NOMO-1 (cell line): ENCODE results near the gene CDRT4.

Source experiments
- DNase-seq, 2 experiments: peaks; one replicate each; lab custom pipeline; 2025; ENCODE audit not compliant: unreplicated experiment in 2 of 2; lab: John Stamatoyannopoulos, UW

Gene CDRT4

DNA sequence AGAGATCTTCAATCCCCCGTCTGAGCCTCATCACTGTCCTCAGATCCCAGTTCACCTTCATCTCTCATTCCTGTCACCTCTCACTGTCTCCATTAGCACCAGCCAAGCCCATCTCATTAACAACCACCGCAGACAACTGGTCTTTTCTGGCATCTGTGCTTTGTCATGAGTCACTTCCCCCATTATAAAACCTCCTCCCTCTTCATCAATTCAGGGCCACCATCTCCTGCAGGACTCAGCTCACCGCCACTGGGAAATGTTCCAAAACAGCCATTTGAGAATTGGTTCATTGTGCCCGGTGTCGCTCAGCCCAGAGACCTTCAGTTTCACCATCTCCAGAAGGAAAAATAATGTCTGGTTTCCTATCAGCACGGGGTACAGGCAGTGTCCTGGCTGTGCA is 69.1 kb downstream of the CDRT4 start:
- DNase-seq = peak in 1 of 2 experiments; percentile 3

DNA sequence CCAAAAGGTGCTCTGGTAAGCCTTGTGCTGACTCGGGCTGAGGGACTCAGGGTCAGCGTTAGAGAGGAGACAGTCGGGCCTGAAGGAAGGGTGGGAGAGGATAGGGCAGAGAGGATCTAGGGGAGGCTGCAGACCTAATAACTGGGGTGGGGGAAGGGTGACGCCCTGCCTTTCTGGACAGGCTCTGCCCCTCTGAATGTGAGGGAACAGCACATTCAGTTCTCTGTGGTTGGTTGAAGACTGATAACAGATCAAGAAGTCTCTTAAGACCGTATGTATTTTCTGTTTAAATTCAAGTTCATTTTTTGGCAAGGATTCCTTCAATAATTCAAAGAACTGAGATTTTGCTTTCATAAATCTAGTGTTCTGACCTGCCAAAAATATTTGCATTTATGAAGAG is 69.8 kb downstream of the CDRT4 start:
- DNase-seq = no peak

DNA sequence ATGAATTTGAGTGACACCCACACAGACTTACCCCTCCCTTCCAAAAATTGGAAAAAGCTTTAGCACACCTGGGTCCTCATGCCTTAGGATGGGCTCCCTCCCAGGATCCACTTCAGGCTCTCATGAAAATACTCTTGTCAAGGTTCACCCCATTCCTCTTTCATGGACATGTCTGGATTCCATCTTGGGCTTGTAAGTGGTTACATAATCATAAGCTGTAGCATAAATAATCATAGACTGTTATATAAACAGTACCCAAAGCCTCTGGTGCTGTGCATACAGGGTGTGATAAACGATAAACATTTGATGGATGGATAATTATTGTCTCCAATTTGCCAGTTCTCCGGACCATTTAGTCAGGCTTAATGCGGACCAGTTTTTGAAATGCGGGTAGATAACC is 72.3 kb downstream of the CDRT4 start:
- no peak for DNase-seq

DNA sequence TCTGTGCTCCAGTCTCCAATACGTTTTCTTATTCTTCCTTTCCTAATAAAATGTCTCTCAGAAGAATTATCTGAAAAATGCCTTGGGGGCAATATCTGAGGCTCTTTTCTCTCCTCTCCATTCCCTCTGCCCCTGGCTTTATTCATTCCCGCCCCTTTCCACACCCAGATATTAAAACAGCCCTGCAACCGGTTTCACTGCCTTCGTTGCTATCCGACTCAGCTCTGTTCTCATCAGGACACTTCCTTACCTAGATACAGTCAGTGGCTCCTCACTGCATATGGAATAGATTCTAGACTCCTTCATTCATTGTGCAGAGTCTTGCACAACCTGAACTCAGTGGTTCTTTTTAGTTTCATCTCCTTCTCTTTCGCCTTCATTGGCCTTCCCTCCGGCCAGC is 74.0 kb downstream of the CDRT4 start:
- no peak for DNase-seq

DNA sequence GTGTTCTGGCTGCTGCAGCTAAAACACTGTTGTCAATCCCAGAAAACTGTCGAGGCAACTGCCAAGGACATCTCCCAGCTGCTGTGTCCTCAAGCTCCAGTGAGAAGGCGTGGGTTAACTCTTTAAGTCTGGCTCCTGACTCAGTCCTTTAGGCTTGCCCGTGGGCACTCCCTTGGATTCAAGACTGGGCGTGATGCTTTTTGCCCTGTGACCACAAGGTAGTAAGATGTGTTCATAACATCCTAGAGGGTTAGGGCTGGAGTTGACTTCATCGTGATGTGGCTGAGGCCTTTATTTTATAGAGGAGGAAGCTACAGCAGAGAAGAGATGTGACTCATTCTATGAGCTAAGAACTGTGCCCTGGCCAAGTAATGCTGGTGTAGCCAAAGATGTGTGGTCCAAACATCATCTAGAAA is 75.1 kb downstream of the CDRT4 start:
- no peak for DNase-seq

DNA sequence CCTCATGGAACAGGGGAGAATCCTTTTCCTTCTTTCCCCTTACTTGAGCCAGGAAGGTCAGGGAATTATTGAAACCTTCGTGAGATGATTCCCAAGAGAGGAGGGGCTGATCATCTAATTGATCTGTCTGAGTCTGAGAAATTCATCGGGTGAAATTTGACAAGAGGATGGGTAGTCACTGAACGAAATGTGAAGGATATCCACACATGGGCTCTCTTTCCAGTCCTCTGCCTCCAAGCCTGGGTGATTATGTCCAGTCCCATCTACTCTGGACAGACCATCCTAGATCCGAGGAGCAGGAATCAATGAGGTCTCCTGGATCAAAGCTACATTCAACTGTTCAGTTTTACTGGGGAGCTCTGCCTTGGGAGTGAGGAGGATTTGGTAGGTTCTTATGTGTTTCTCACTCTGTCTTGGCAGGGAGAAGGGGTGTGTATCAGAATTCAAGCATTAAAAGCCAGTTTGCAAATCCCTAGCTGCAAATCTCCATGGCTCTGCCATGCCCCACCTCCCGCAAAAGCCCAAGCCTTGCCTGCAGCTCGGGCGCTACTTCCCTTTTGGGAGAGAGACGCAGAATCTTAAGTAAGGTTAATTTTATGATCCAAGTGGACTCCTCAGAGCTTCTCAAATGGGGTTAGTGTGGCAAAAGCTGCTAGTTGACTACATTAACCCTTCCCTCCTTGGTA is 78.9 kb downstream of the CDRT4 start:
- no peak for DNase-seq

DNA sequence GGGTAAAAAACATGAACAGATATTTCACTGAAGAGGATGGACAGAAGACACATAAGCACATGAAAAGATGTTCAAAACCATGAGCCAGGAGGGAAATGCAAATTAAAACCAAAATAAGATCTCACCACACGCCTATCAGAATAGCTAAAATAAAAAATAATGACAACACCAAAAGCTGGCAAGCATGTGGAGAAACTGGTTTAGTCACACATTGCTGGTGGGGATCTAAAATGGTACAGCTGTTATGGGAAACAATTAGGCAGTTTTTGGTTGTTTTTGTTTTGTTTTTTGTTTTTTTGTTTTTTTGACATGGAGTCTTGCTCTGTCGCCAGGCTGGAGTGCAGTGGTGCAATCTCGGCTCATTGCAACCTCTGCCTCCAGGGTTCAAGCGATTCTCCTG is 81.3 kb downstream of the CDRT4 start:
- DNase-seq = no peak
